Common myeloid progenitor, CD34-positive (primary cell): Measurements from ENCODE around the gene NXNL2.

Experiments
- CTCF ChIA-PET: fragments of 350-600 bp; sonication (Branson Sonifier 250); formaldehyde crosslinking; loops from one replicate; lab custom pipeline; 2021; ENCODE audit warnings: antibody characterized with exemption; lab: Charles Lee
- POLR2A ChIA-PET: fragments of 350-600 bp; sonication (Branson Sonifier 250); formaldehyde crosslinking; loops from one replicate; lab custom pipeline; 2021; ENCODE audit warnings: antibody characterized with exemption; lab: Charles Lee
- DNase-seq, 3 donors: peaks; one replicate each; pipeline versions ENCODE4 v3.0.0 to v3.0.0-alpha.2; 2013
- H3K27ac ChIP-seq, 2 experiments: 1 replicate in 1 of 2; 2 replicates in 1 of 2; pipeline ENCODE4 v1.7.0; 2013; ENCODE audit warnings: inconsistent platforms in 2 of 2, low read length in 2 of 2, mild to moderate bottlenecking in 2 of 2, low read depth in 1 of 2, moderate library complexity in 1 of 2; ENCODE audit not compliant: severe bottlenecking in 2 of 2, insufficient read depth in 1 of 2, poor library complexity in 1 of 2
- H3K27me3 ChIP-seq, 5 experiments: replicated peaks in 2 of 5; 1 replicate in 3 of 5; 2 replicates in 2 of 5; pipeline versions ENCODE4 v1.6.1 to v1.7.0; 2013; ENCODE audit warnings: low read length in 4 of 5, mild to moderate bottlenecking in 2 of 5, moderate library complexity in 2 of 5, inconsistent platforms in 1 of 5; ENCODE audit not compliant: insufficient read depth in 5 of 5, control insufficient read depth in 4 of 5
- H3K36me3 ChIP-seq, 4 experiments: 1 replicate in 2 of 4; 2 replicates in 2 of 4; pipeline versions ENCODE4 v1.6.1 to v1.7.0; 2013; ENCODE audit warnings: low read length in 3 of 4, control low read depth in 1 of 4, mild to moderate bottlenecking in 1 of 4; ENCODE audit not compliant: control insufficient read depth in 4 of 4, insufficient read depth in 4 of 4
- H3K4me1 ChIP-seq, 4 experiments: 1 replicate in 3 of 4; 2 replicates in 1 of 4; pipeline versions ENCODE4 v1.6.1 to v1.7.1; 2013; ENCODE audit warnings: low read length in 3 of 4, mild to moderate bottlenecking in 3 of 4, control low read depth in 1 of 4, inconsistent platforms in 1 of 4, moderate library complexity in 1 of 4; ENCODE audit not compliant: control insufficient read depth in 4 of 4, insufficient read depth in 4 of 4; ENCODE audit errors: control extremely low read depth in 1 of 4
- H3K4me3 ChIP-seq, 7 experiments: 1 replicate in 4 of 7; 2 replicates in 3 of 7; pipeline versions ENCODE4 v1.5.1 to v1.7.0; 2013; ENCODE audit warnings: mild to moderate bottlenecking in 7 of 7, low read length in 6 of 7, moderate library complexity in 6 of 7, inconsistent platforms in 2 of 7, low read depth in 2 of 7, control low read depth in 1 of 7; ENCODE audit not compliant: insufficient read depth in 4 of 7, control insufficient read depth in 1 of 7; ENCODE audit errors: extremely low read depth in 1 of 7
- H3K9me3 ChIP-seq, 5 experiments: 1 replicate in 4 of 5; 2 replicates in 1 of 5; pipeline versions ENCODE4 v1.6.1 to v1.7.1; 2013; ENCODE audit warnings: low read length in 4 of 5, mild to moderate bottlenecking in 2 of 5, inconsistent platforms in 1 of 5, low read depth in 1 of 5, moderate library complexity in 1 of 5; ENCODE audit not compliant: control insufficient read depth in 4 of 5, insufficient read depth in 2 of 5; ENCODE audit errors: control extremely low read depth in 1 of 5
- WGBS: methylation state at CpG from one replicate; pipeline ENCODE4 v1.1.5; 2013; ENCODE audit not compliant: insufficient coverage; 5-methylcytosine and 5-hydroxymethylcytosine counted together

NXNL2 gene

DNA sequence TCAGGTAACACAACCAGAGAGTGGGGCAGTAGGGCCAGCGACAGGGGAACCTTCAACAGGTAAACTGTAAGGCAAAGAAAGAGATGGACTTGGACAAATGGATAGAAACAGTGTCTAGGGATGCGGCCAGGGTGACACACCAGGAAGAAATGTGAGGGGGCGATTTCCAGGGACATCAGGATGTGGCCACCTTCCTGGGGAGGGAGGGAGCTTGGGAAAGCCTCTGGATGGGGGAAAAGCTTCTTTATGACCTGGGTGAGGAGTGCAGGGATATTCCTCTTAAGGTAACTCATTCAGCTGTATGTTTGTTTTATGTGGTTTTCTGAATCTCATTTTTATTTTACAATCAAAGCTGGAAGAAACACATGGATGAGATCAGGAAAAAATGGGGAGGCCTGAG lies 11.9 kb upstream of the NXNL2 start:
- ChIA-PET CTCF (no interaction called here), POLR2A (no interaction called here)
- Histone ChIP-seq H3K4me3 (no peak overlapping the region), H3K4me1 (peaks cover 0 to 3% (median 1%) of the 10 kb centered on the region in 4 experiments), H3K27ac (no peak overlapping the region), H3K9me3 (no peaks in the 10 kb centered on the region), H3K27me3 (no peaks in the 10 kb centered on the region), H3K36me3 (no peaks in the 10 kb centered on the region)
- 100% methylated on average over 3 of the region's 3 CpGs for WGBS
- no peak for DNase-seq

DNA sequence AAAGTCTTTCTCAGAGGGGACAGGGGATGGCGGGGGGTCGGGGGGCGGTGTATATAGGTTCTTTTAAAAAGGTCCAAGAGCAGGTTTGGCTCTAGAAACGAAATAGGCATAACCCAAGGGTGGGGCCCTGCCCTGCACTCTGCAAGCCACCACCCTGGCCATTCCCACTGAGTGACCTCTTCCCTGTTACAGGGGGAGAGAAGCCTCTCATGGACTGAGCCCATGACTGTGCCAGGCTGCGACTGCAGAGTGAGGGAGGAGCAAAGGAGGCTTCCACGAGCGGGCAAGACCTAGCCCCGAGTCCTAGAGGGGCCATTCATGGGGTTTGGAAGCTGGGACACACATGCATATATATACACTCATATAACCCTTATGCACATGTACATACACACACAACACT lies 10.1 kb upstream of the NXNL2 start:
- Histone ChIP-seq H3K4me1 (peaks cover 0 to 3% (median 1%) of the 10 kb centered on the region in 4 experiments), H3K4me3 (no peak overlapping the region), H3K36me3 (no peaks in the 10 kb centered on the region), H3K27ac (no peak overlapping the region), H3K27me3 (peaks cover 0 to 2% (median 0%) of the 10 kb centered on the region in 5 experiments), H3K9me3 (no peaks in the 10 kb centered on the region)
- whole genome bisulfite sequencing: no CpG with 5 or more reads among the region's 8 CpGs
- ChIA-PET POLR2A (no interaction called here), CTCF (no interaction called here)
- no peak for DNase-seq

DNA sequence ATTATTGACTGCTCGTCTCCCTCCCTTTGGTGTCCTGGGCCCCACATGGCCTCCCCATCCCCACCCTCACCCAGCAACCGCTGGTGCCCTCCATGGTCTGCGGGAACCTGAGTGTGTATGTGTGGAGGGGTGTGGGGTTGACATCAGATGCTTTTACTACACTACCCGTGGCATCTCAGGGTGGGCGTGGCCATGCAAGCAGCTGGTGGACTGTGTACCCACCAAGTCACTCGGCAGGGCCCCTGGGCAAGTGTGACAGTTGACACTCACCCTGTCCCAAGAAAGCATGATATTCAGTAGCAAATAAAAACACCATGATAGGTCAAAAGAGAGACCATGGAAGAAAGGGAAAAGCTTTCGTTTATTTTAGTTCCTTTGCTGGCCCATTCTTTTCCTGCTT lies 7.4 kb upstream of the NXNL2 start:
- POLR2A ChIA-PET: no interaction called here
- WGBS: 95% methylated on average over 4 of the region's 7 CpGs
- Histone ChIP-seq H3K4me1 (peaks cover 0 to 17% (median 8%) of the 10 kb centered on the region in 4 experiments), H3K27me3 (peaks cover 0 to 2% (median 2%) of the 10 kb centered on the region in 5 experiments), H3K27ac (no peak overlapping the region), H3K9me3 (no peaks in the 10 kb centered on the region), H3K4me3 (no peak overlapping the region), H3K36me3 (no peaks in the 10 kb centered on the region)
- CTCF ChIA-PET: interaction anchor here (0.9 kb wide), 1 partner anchor 58 kb away, joined by 3 read pairs; no protein-coding TSS in a partner anchor
- no peak for DNase-seq

DNA sequence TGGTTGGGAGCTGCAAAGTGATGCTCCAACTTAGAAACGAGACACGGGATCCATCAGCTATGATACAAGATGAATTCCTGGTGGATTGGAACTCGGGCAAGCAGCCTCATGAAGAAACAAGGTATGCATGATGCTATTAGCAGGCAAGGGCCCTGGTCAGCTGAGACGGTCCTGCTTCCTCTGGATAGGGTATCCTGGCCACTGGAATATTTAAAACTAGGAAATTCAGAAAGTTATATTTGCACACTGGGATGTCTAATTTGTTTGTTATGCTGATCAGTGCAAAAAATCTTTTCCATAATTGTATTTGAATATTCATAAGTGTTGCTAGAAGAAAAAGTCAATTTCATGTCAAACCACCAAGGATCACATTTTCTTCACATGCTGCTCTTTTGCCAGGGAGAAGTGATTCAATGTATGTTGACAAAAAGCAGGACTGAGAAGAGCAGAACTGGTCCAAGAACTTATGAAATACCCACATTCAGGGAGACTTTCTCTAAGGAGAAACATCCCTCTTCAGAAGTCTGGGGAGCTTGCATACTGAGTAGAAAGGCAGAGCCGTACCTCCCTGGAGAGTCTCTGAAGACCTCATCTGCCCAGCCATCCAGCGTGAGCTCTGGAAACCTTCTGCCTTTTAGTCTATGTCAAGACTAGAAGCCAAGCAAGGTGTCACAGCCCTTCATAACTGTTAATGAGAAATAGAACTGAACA lies 6.7 kb upstream of the NXNL2 start:
- no peaks in the 10 kb centered on the region for H3K9me3 ChIP-seq
- no peak overlapping the region for H3K4me3 ChIP-seq
- H3K27me3 ChIP-seq: peaks cover 0 to 6% (median 2%) of the 10 kb centered on the region in 5 experiments
- ChIA-PET POLR2A (no interaction called here), CTCF (interaction anchor here (0.9 kb wide), 1 partner anchor 58 kb away, joined by 3 read pairs; no protein-coding TSS in a partner anchor)
- H3K4me1 ChIP-seq: peaks cover 0 to 17% (median 8%) of the 10 kb centered on the region in 4 experiments
- 91% methylated on average over 5 of the region's 6 CpGs for WGBS
- no peak for DNase-seq
- H3K27ac ChIP-seq: no peak overlapping the region
- H3K36me3 ChIP-seq: no peaks in the 10 kb centered on the region

DNA sequence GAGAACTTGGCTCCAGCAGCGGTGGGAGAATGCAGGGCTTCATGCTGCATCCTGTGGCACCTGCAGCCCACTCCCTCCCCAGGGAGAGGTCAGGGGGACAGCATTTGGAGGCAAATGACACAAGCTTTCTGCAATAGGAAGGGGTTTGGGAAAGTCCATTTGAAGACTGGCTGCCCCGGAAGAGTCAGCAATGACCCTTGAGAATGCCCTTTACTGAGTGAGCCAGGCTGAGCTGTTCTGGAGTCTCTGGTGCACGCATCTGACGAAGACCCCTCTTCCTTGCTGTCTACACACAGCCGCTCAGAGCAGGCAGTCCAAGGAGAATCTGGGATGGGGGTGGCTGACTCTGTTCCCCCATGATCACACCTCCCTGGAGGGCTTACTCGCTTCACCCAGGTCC lies 5.5 kb upstream of the NXNL2 start:
- Histone ChIP-seq H3K27ac (no peak overlapping the region), H3K27me3 (peaks cover 0 to 12% (median 2%) of the 10 kb centered on the region in 5 experiments), H3K9me3 (no peaks in the 10 kb centered on the region), H3K4me1 (peaks cover 0 to 19% (median 11%) of the 10 kb centered on the region in 4 experiments), H3K36me3 (no peaks in the 10 kb centered on the region), H3K4me3 (no peak overlapping the region)
- DNase-seq: no peak
- ChIA-PET POLR2A (no interaction called here), CTCF (no interaction called here)
- 98% methylated on average over 5 of the region's 6 CpGs for WGBS

DNA sequence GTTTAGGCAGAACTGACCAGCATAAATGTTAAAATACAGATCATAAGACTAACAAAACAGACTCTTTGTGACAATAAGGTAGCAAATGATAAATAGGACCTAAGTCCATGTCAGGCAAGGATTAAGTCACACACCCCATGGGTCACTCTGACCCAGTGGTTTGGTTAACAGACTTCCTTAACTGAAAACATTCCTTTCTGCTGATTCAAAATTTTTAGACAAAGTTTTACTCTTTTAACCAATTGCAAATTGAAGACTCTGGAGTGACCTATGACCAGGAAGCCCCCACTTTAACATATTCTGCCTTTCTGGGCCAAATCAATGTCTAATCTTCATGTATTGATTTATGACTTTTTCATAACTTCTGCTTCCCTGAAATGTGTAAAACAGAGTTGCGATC lies 4.9 kb upstream of the NXNL2 start:
- H3K9me3 ChIP-seq: no peaks in the 10 kb centered on the region
- POLR2A ChIA-PET: no interaction called here
- peaks cover 0 to 13% (median 3%) of the 10 kb centered on the region in 5 experiments for H3K27me3 ChIP-seq
- H3K4me1 ChIP-seq: peaks cover 0 to 21% (median 12%) of the 10 kb centered on the region in 4 experiments
- no peak overlapping the region for H3K4me3 ChIP-seq
- H3K36me3 ChIP-seq: no peaks in the 10 kb centered on the region
- WGBS: 25% methylated on average over 1 of the region's 1 CpG
- peak in 2 of 3 donors; percentile 44 to 62 for DNase-seq
- no peak overlapping the region for H3K27ac ChIP-seq
- CTCF ChIA-PET: no interaction called here
